KOPT-K1 (cell line): ENCODE measurements around the gene LAG3.

ENCODE experiments used
- H3K27ac ChIP-seq: fragments of 200-600 bp; sonication (generic); 2 replicates; pipeline ENCODE4 v1.5.1; 2016; ENCODE audit warnings: antibody characterized with exemption, mild to moderate bottlenecking, low read depth, low read length; ENCODE audit not compliant: poor library complexity, severe bottlenecking
- H3K36me3 ChIP-seq: fragments of 200-600 bp; sonication (generic); 2 replicates; pipeline ENCODE4 v1.5.1; 2017; ENCODE audit warnings: antibody characterized with exemption, mild to moderate bottlenecking, low read length, moderate library complexity; ENCODE audit not compliant: insufficient read depth
- H3K9me3 ChIP-seq: fragments of 200-600 bp; sonication (generic); 2 replicates; pipeline ENCODE4 v1.5.1; 2017; ENCODE audit warnings: antibody characterized with exemption, low read length, mild to moderate bottlenecking; ENCODE audit not compliant: insufficient read depth, poor library complexity, severe bottlenecking

The LAG3 gene

GRCh38 chr12:6774499-6775062 lies 2.3 kb downstream of the LAG3 start:
- Histone ChIP-seq H3K9me3 (no peaks in the 10 kb centered on the region), H3K36me3 (no peaks in the 10 kb centered on the region), H3K27ac (peak overlapping the region; percentile 48)

GRCh38 chr12:6775185-6776174 lies 3.2 kb downstream of the LAG3 start:
- Histone ChIP-seq H3K27ac (peak overlapping the region; percentile 48), H3K9me3 (no peaks in the 10 kb centered on the region), H3K36me3 (no peaks in the 10 kb centered on the region)

GRCh38 chr12:6777386-6777785 lies 5.1 kb downstream of the LAG3 start:
- Histone ChIP-seq H3K36me3 (no peaks in the 10 kb centered on the region), H3K9me3 (no peaks in the 10 kb centered on the region), H3K27ac (no peak overlapping the region)

- Histone ChIP-seq H3K36me3 (no peaks in the 10 kb centered on the region), H3K27ac (no peak overlapping the region), H3K9me3 (no peaks in the 10 kb centered on the region)
Observed at GRCh38 chr12:6778217-6778573, 5.9 kb downstream of the LAG3 start.

- peak overlapping the region; percentile 4 for H3K27ac ChIP-seq
- H3K9me3 ChIP-seq = no peaks in the 10 kb centered on the region
- H3K36me3 ChIP-seq = no peaks in the 10 kb centered on the region
Observed at GRCh38 chr12:6778574-6779550, 6.5 kb downstream of the LAG3 start.

GRCh38 chr12:6779708-6780432 lies 7.5 kb downstream of the LAG3 start:
- Histone ChIP-seq H3K36me3 (no peaks in the 10 kb centered on the region), H3K27ac (peak overlapping the region; percentile 34), H3K9me3 (no peaks in the 10 kb centered on the region)

GRCh38 chr12:6780573-6780972 lies 8.3 kb downstream of the LAG3 start:
- H3K27ac ChIP-seq = peak overlapping the region; percentile 34

GRCh38 chr12:6782119-6782518 lies 9.8 kb downstream of the LAG3 start:
- Histone ChIP-seq H3K27ac (peak overlapping the region; percentile 97), H3K36me3 (no peaks in the 10 kb centered on the region), H3K9me3 (no peaks in the 10 kb centered on the region)

More at GRCh38 chr12:6780573-6780972, 8.3 kb downstream of the LAG3 start:
- H3K9me3 ChIP-seq = no peaks in the 10 kb centered on the region
- H3K36me3 ChIP-seq = no peaks in the 10 kb centered on the region

- H3K36me3 ChIP-seq = no peaks in the 10 kb centered on the region
- peak overlapping the region; percentile 97 for H3K27ac ChIP-seq
- no peaks in the 10 kb centered on the region for H3K9me3 ChIP-seq
Observed at GRCh38 chr12:6782850-6783566, 10.7 kb downstream of the LAG3 start.

- Histone ChIP-seq H3K36me3 (no peaks in the 10 kb centered on the region), H3K9me3 (no peaks in the 10 kb centered on the region), H3K27ac (peak overlapping the region; percentile 97)
Observed at GRCh38 chr12:6783828-6784227, 11.5 kb downstream of the LAG3 start.

GRCh38 chr12:6784296-6784695 lies 12.0 kb downstream of the LAG3 start:
- Histone ChIP-seq H3K27ac (peak overlapping the region; percentile 97), H3K9me3 (no peaks in the 10 kb centered on the region), H3K36me3 (no peaks in the 10 kb centered on the region)

GRCh38 chr12:6784761-6785160 lies 12.4 kb downstream of the LAG3 start:
- H3K27ac ChIP-seq = peak overlapping the region; percentile 97
- H3K9me3 ChIP-seq = no peaks in the 10 kb centered on the region
- no peaks in the 10 kb centered on the region for H3K36me3 ChIP-seq

GRCh38 chr12:6786416-6787094 lies 14.2 kb downstream of the LAG3 start:
- Histone ChIP-seq H3K36me3 (no peaks in the 10 kb centered on the region), H3K9me3 (no peaks in the 10 kb centered on the region), H3K27ac (peak overlapping the region; percentile 62)
